ENCODE results near the gene VPS13D.
A peak's percentile ranks its signal among the peaks of the same experiment; 100 is the strongest.

The VPS13D gene

DNA sequence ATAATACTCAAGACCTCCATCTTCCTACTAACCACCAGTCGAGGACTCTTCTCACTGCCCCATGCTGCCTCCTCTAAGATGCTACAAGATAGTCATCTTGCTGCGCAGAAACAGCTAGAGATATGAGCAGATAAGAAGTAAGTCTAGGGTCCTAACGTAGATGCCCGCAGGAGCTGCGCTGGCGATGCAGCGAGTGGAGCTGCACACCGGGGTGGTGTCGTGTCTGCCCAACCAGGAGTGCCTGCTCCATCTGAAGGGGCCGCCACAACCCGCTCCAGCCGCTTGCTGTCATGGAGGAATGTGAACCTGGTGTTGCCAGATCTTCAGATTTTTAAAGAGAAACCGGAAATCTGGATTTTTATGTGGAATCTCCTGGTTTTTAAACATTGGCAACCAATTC, 175.1 kb downstream of the VPS13D start:
- DNase-seq (ENCODE audit: low read depth in 2 of 2), result no peak

DNA sequence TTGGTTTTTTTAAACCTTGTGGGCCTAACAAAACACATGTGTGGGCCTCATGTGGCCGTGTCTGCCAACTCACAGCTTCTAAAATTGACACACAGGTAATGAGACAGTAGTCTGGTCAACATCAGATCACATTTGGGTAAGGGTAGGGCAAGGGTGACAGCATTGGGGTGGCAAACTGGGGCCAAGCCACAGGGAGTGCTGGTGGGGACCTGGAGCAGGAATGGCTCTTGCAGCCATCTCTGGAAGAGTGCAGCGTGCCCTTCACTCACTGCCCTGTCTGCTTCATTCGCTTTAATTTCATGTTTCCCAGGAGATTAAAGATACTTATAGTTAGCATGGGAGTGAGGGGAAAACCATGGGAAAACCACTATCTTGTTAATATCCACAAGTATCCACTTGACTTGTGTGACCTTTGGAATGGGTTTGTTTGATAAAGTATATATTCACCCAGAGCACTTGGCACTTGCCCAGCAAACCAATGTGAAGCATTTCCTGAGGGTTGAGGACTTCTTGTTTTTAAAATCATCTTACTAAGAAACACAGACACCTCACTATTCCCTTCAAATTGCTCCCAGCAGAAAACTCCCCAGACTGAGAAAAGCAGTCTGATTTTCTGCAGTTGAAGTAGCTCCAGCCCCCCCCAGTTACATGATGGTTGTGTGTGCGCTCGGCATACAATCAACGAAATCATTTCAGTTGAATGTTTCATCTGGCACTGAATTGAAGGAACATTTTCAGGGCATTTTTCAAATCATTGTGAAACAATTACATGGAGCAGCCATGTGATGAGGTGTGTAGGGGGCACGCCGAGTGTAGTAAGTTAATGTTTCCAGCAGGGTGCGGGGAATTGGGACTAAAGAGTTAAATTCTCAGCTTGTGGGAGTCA, 175.7 kb downstream of the VPS13D start:
- DNase-seq (ENCODE audit: low read depth in 2 of 2), result peak in 1 of 2 experiments; percentile 14

DNA sequence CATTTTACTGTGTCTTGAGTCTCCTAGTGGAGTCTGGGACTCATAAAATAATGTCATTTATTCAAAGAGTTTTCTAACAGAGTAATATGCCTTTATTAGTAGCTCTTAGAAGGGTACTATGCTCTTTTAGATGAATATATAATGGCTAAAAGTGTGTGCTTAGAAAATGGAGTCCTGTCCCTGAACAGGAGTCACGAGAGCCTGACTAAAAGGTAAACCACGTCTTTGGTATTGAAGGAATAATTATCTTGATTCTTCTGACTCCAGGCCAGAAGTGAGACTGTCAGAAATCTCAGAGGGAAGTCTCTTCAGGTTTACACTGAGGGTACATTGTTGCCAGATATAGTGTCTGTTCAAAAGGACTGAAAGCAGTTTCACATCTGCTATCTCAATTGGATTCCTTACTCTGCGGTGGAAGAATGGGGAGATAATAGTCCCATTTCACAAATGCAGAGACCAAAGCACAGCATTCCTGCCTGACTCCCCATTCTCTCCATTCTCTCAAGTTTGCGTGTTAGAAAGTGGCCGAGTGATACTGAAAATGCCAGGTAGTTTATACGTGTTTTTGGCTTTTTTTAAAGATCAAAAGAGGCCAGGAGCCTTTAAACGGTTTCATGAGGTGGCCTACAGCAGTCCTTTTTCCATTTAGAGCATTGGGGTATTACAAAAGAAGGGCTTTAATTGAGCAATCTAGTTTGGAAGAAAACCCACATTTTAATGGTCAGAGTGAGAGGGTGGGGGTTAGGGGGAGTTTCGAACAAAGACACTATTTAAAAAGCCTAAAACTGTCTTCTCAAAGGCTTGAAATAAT, 176.6 kb downstream of the VPS13D start:
- peak; percentile 61 to 67 for DNase-seq (ENCODE audit: low read depth in 2 of 2)

DNA sequence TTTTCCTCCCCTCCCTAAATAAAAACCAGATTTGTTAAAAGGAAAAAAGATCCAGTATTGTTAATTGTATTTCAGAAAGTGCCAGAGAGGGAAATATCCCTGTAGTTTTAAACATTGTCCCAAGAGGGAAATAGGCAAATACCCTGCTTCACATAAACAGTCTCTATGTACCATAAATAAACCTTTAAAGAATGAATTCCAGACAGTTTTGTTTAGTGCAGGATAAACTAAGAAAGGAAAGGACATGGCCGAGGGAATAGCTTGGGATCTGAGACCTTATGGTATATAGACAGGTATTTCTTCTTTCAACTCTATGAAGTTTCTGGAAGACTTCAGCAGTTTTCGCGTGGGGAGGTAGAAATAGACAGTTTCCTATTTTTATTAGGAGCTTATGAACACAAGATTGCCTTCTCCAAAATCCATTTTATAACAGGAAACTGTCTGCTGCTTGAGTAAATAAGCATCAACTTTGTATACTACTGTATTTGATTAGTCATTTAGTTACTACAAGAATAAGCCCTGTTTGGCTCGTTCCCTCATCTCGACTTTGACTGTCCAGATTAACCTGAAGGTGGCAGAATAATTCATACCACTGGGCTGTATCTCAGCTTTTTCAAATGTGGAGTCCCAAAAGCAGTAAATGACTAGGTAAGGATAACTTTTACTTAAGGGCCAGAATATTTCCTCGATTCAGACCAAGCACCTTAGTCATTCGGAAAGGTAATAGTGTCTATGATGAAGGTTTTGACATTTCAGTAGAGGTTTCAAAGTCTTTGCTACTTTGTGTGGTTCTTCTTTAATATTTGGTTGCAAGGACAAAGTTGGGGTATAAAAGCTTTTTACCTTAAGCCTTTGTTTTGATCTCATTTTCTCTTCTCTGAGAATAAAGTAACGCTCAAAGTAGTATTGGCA, 177.5 kb downstream of the VPS13D start:
- DNase-seq (ENCODE audit: low read depth in 2 of 2), result peak; percentile 45 to 52

DNA sequence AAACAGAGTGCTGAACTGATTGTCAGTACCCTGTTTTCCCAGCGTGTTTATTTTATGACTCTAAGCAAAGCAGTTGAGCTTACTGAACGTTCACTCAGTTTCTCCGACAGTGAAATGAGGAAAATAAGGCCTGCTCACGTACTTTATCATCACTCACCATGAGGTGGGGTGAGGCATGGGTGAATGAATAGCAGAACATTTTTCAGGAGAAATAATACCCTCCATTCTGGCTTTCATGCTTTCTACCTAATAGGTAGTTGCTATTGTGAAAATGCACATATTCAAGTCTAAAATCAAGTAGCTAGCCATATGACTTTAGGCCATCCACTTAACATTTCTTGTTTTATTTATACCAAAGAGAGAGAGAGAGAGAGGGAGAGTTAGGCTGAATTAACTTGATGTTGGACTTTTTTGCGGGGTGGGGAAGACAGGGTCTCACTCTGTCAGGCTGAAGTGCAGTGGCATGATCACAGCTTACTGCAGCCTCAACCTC, 178.2 kb downstream of the VPS13D start:
- no peak for DNase-seq (ENCODE audit: low read depth in 2 of 2)

DNA sequence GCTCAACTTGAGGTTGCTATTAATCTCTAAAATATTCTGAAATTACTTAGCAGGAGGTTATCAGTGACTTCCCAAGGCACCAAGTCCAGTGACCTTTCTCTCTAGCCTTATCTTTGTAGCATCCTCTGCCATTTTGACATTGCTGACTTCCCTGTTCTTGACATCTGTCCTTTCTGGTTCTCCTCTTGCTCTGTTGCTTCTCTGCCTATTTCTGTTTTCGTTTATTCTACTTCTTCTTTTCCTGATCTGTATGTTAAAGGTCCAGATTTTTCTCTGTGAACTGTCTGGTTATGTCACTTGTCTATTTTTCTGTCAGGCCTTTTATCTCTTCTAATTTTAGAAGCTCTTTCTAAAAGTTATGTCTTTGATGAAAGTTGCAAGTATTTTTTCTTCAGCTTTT, 178.8 kb downstream of the VPS13D start:
- DNase-seq (ENCODE audit: low read depth in 2 of 2), result no peak

DNA sequence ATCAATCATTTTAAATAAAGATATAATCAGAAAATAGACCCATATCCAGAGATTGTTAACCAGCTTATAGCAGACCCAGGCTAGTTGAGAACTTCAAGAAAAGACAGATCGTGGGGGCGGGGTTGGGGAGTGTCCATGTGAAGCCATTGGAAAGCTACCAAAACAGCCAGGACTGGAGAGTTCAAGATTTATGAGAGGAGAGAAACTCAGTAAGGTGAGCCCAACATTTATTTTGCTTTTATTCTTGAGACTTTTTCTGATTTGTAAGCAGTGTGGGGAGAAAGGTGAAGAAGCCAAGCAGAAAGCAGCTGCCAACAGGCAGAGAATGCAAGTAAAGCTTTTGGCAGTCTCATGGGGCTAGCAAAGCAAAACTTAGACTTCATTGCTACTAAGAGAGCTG, 179.9 kb downstream of the VPS13D start:
- no peak for DNase-seq (ENCODE audit: low read depth in 2 of 2)

DNA sequence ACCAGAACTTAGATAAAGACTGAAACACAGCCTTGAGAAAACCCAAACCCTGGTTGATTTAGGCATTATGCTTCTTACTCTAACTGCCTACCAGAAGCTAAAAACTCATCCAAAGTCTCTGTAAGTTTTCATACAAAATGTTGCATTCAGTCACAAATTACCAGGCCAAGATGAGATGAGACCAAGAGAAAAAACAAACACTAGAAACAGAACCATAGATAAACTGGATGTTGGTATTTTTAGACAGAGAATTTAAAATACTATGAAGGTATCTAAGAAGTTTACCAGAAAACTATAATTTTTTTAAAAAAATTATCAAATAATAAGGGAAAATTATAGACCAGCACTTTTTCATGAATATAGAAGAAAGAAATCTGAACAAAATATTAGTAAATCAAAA, 180.5 kb downstream of the VPS13D start:
- DNase-seq (ENCODE audit: low read depth in 2 of 2), result no peak

DNA sequence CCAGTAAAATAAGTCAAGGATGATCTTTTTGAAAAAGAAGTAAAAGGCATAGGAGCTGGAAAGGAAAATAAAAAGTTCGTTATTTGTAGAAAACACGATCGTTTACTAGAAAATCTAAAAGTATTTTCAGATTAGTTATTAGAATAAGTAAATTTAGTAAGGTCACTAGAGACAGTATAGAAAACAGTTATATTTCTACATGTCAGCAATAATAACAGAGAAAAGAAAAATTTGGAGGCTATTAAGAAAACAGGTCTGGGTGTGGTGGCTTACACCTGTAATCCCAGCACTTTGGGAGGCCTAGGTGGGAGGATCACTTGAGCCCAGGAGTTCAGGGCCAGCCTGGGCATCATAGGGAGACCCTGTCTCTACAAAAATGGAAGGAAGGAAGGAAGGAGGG, 181.3 kb downstream of the VPS13D start:
- no peak for DNase-seq (ENCODE audit: low read depth in 2 of 2)

DNA sequence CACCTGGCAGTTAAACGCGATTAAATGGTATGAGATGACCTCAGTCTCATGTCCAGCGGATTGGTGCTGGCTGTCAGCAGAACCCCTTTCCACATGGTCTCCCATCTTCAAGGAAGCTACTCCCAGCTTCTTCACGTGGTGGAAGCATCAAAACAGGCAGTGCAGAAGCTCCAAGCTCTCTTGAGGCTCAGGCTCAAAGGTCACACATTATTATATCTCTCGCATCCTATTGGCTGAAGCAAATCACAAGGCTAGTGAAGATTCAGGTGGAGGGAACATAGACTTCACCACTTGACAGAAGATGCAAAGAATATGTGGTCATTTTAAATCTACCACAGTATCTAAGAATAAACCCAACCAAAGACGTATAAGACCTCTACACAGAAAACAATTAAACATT, 181.9 kb downstream of the VPS13D start:
- no peak for DNase-seq (ENCODE audit: low read depth in 2 of 2)

DNA sequence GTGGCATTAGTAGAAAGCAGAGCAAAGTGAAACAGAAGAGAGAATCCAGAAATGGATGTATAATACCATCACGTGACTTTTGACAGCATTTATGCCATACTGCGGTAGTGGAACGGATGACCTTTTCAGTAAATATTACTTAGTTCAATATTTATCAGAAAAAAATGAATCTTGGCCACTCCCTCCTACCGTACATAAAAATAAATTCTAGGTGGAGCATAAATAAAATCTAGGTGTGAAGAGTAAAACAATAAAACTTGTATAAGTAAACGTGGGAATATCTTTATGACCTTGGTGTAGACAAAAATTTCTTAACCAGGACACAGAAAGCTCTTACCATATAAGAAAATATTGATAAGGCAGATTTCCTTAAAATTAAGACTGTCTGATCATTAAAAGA, 182.6 kb downstream of the VPS13D start:
- no peak for DNase-seq (ENCODE audit: low read depth in 2 of 2)

DNA sequence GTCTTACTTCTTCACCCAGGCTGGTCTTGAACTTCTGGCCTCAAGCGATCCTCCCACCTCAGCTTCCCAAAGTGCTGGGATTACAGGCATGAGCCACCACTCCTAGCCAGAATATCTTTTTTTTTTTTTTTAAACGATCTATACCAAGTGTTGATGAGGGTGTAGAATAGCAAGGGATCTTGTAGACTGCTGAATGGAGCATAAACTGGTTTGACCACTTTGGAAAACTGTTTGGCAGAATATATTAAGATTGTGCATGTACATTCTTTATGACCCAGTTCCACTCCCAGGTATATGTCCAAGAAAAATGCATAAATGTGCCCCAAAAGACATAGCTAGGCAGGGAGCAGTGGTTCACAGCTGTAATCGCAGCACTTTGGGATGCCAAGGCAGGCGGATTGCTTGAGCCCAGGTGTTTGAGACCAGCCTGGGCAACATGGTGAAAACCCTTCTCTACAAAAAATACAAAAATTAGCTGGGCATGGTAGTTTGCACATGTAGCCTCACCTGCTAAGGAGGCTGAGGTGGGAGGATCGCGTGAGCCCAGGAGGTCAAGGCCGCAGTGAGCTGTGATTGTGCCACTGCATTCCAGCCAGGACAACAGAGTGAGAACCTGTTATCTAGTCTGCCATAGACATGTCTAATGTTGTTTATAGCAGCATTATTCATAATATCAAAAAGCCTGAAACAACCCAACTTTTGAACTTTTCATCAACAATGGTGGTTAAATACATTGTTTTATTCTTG, 184.0 kb downstream of the VPS13D start:
- DNase-seq (ENCODE audit: low read depth in 2 of 2), result no peak

DNA sequence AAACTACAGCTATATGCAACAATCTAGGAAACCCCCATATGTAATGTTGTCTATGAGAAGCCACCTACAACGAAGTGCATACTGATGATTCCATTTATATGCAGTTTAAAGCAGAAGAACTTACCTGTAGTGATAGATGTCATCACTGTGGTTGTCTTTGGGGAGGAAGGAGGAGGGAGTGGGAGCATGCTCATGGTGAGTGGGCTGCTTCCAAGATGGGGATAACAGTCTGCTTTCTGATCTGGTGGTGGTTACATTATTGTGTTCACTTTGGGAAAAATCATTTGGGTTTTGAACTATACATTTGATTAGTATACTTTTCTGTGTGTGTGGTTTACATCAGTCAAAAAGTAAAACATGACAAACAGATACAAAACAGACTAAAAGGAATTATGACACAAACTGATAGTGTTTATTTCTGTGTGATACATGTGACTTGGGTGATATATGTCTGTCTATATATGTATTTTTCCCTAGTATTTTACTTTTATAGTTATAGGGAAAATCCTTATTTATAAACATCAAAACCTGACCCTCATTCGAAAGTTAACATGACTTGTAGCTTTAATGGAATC, 184.7 kb downstream of the VPS13D start:
- no peak for DNase-seq (ENCODE audit: low read depth in 2 of 2)

DNA sequence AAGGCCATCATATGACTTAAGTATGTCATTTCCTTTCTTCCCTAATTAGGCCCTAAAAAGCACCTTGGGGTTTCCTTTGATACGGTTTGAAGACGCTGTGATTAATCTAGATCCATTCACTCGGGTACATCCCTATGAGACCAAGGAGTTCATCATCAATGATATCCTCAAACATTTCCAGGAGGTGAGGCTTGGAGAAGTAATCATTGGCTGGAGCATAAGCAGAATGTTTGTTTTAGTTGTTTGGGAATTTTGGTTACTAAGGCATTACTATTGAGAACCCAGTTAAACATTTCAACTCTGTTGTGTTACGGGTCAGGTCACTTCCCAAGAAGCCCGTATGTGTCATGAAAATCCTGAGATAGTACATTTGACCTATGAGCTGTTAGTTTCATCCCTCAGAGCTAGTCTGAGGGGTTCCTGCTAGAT, 185.2 kb downstream of the VPS13D start:
- no peak for DNase-seq (ENCODE audit: low read depth in 2 of 2)

DNA sequence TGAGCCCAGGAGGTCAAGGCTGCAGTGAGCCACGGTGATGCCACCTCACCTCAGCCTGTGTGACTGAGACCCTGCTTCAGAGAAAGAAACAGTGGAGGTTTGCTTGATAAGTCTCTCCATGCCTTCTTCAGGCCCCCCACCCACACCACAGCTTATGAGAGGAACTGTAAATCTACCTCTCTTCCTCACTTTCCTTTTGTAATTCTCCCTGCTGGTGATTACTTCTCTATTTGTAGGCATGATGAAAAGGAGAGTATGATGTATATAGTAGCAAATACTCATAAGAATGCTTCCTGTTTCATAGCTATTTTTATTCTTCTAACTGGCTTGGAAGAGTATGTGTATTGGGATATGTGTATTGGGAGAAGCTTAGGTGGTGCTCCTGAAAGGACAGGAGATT, 186.3 kb downstream of the VPS13D start:
- DNase-seq (ENCODE audit: low read depth in 2 of 2), result no peak

DNA sequence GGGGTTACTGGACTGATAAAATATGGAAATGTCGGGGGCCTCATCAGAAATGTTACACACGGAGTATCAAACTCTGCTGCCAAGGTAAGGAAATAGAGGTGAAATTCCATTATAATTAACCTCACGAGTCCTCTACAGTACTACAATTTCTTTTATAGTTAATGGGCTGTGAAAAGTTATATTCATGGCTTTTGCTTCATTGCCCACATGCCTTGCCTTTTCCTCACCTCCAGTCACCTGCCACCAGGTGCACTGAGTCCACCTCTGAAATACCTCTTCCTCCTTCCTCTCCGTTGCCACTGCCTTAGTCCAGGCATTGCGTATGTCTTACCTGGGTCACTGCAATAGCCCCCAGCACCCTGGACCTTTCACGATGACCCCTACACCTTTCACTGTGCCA, 186.9 kb downstream of the VPS13D start:
- no peak for DNase-seq (ENCODE audit: low read depth in 2 of 2)

DNA sequence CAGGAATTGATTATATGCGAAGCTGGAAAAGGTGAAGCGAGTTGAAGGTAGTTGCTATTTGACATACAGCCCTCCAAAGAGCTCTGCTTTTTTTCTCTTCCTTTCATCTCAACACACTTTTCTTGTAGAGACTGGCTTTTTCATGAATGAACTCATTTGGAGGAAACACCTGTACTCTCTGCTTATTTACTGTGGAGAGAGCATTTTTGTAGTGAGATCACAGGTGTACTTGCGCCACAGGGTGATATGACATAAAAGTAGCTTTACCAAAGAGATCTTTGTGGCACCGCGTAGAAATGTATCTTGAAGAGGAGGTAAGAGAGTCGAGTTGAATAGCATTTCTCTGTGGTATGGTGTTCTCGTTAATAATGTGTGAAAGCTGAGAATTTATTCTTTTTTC, 187.6 kb downstream of the VPS13D start:
- DNase-seq (ENCODE audit: low read depth in 2 of 2), result no peak

DNA sequence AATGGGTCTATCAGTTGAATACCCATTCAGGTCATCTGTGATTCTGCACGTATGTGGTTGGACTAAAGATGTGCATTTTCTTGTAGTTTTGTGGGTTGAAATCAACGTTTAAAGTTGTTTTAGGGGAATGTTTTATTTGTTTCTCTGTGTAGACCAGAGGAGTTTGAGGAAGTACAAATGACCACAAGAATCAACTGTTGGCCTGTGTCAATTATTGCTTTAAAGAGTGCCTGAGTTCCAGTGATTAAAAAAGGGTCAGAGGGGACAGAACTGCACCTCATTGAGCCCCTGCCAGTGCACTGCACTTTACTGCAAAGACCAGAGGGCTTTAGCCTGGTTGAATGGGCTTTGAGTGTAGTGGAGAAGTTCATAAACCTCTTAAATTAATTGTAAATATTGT, 190.3 kb downstream of the VPS13D start:
- DNase-seq (ENCODE audit: low read depth in 2 of 2), result no peak

DNA sequence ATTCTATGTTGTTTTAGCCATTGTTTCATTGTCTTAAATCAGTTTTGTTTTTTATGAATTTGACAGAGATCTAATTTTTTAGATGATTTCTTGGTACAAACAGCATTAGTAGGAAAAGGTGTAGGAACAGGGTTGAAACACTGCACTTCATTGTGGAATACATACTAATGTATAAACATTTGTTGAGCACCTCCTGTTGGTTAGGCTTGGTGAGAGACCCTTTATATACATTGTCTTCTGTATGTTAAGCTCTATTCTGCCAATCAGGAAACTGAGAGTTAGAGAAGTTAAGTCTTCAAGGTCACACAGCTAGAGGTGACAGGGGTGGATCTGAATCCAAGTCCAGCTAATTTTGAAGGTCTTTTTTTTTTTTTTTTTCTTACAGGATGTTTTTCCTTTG, 192.7 kb downstream of the VPS13D start:
- DNase-seq (ENCODE audit: low read depth in 2 of 2), result no peak

DNA sequence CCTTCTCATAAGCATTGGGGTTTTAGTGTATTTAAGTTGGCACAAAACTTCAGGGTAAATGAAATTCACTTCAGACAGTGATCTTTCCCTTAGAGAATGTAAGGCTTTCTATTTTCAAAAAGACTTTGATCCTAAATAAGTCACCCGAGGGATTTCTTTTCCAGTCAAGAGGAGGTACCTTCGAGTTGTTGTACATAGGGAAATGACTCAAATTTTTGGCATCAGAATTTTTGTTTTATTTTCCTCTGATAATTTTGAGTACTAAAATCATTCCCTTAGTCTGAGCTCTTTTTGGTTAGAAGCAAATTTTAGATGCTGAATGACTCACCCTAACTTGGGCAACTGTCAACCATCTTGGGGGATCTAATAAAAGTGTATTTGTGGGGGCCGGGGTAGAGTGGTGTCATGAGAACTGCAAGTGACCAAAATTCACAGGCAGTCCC, 194.3 kb downstream of the VPS13D start:
- peak in 1 of 2 experiments; percentile 67 for DNase-seq (ENCODE audit: low read depth in 2 of 2)

DNA sequence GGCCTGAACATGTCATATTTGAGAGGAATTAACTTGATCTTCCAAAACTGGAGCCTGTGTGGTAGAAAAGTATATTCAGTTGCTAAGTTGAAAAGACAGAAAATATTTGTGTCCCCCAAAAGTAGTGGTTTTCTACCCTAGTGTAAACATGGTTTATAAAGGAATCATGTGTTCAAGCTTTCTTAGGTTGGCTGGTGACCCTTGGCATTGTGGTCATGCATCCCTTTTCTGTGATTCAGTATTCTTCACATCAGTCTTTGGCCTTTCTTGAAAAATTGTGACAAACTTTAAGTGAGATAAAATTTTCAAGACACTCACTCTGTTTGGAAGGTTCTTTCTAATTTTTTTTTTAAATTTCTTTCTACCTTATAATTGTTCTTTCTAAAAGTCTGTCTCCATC, 195.0 kb downstream of the VPS13D start:
- DNase-seq (ENCODE audit: low read depth in 2 of 2), result no peak
